NCI-H2107 treated with DMSO at 0.1 percent for 48 hours (cell line): ENCODE measurements around the gene CXCR2.

Source experiments
- DNase-seq: peaks from one replicate; lab custom pipeline; 2025; ENCODE audit not compliant: unreplicated experiment; lab: John Stamatoyannopoulos, UW

The CXCR2 gene

DNA sequence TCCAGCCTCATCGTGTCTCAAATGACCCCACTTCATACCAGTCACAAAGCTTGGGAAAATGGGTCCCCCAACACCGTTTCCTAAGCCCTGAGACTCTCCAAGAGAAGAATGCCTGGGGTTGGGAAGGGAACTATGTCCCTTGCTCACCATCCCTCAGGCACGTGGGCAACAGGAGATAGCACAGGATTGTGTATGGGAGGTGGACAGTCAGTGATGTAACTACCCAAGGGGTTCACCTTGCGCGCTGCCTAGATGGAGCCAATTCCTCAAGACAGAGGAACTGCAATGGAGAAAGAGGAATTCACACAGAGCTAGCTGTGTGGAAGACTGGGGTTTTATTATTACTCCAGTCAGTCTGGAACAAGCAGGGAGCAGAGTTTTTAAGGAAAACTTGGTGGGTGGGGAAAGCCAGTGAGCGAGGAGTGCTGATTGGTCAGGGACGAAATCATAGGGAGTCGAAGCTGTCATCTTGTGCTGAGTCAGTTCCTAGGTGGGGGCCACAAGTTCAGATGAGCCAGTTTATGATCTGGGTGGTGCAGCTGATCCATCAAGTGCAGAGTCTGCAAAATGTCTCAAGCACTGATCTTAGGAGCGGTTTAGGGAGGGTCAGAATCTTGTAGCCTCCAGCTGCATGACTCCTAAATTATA is 54.8 kb downstream of the CXCR2 start:
- DNase-seq = no peak

DNA sequence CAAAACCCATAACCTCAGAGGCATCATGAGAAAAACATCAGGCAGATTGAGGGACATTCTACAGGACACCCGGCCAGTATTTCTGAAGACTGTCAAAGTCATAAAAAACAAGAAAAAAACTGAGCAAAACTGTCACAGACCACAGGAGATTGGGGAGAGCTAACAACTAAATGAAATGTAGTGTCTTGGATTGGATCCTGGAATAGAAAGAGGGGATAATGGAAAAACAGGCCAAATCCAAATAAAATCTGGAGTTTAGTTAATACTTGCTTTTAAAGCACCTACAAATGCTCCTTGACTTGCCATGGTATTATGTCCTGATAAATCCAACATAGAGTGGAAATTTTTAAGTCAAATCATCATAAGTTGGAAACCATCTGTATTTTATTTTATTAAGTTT is 58.5 kb downstream of the CXCR2 start:
- no peak for DNase-seq

DNA sequence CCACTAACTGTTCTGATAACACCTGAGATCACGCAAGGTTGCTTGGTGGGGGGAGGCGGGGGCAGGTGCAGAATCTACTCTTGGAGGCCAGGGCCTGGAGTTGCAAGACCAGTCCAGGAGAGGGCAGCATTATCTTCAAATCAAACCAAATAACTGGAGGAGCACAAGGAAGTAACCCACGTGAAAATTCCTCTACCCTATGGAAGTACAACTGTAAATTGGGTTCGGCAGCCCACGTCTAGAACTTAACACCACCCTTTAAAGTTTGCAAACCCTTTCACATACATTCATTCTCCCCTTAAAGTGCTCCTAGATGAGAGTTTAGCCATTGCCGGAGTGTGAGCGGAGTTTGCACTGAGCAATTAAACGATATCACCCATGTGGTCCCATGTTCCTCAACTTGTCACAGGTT is 60.5 kb downstream of the CXCR2 start:
- DNase-seq = peak; percentile 24
